ENCODE data around the gene LRMDA. TPM values are rescaled to one million over a fixed set of nuclear protein-coding genes. Genes with fewer than 3 reads are reported as not detected.

The LRMDA gene
- polyA plus RNA-seq, 1 donor (not counting 4 experiments of a cell fraction or from before 2014, with no cell fraction given), result not detected

DNA sequence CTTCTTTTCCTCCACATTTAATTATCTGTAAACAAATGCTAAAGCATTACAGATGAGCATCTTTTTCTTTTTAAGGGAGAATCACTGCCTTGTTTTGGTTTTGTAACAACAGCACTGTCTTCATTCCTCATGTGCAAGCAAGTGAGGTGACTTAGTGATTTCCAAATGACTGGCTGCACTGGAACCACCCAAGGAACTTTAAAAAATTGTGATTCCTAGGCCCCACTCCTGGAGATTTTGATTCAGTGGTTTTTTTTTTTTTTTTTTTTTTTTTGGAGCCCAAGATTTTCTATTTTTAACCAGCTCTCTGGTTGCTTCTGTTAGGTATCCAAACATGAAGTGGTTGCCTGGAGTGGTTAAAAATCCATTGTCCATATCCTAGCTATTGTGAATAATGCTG lies 176.2 kb downstream of the LRMDA start:
- Histone ChIP-seq H3K36me3 (ENCODE audit: control insufficient read depth in 2 of 2, extremely low read depth in 1 of 2, insufficient read depth in 2 of 2, low read length in 2 of 2) (no peaks in the 10 kb centered on the region), H3K9me1 (ENCODE audit: control insufficient read depth, extremely low read depth, insufficient read depth, low read length) (no peaks in the 10 kb centered on the region), H3K27ac (ENCODE audit: control insufficient read depth, insufficient read depth, low read length) (no peak overlapping the region), H3K4me2 (ENCODE audit: control insufficient read depth, extremely low read depth, insufficient read depth, low read depth, low read length) (no peak overlapping the region), H2AFZ (ENCODE audit: control insufficient read depth, low read length) (no peak overlapping the region), H3K27me3 (ENCODE audit: control insufficient read depth, extremely low read depth, insufficient read depth, low read length) (no peaks in the 10 kb centered on the region), H4K20me1 (ENCODE audit: control insufficient read depth, extremely low read depth, insufficient read depth, low read length) (no peaks in the 10 kb centered on the region), H3K4me3 (ENCODE audit: control insufficient read depth in 2 of 3, extremely low read depth in 1 of 3, insufficient read depth in 2 of 3, low read depth in 1 of 3, low read length in 3 of 3) (no peak overlapping the region), H3K9ac (ENCODE audit: control insufficient read depth, extremely low read depth, insufficient read depth, low read length) (no peak overlapping the region), H3K9me3 (ENCODE audit: control insufficient read depth, low read depth, low read length) (no peaks in the 10 kb centered on the region), H3K4me1 (ENCODE audit: control insufficient read depth, extremely low read depth, insufficient read depth, low read length) (no peaks in the 10 kb centered on the region), H3K79me2 (ENCODE audit: control insufficient read depth, insufficient read depth, low read length) (no peaks in the 10 kb centered on the region)
- TF ChIP-seq, protein P1, sequence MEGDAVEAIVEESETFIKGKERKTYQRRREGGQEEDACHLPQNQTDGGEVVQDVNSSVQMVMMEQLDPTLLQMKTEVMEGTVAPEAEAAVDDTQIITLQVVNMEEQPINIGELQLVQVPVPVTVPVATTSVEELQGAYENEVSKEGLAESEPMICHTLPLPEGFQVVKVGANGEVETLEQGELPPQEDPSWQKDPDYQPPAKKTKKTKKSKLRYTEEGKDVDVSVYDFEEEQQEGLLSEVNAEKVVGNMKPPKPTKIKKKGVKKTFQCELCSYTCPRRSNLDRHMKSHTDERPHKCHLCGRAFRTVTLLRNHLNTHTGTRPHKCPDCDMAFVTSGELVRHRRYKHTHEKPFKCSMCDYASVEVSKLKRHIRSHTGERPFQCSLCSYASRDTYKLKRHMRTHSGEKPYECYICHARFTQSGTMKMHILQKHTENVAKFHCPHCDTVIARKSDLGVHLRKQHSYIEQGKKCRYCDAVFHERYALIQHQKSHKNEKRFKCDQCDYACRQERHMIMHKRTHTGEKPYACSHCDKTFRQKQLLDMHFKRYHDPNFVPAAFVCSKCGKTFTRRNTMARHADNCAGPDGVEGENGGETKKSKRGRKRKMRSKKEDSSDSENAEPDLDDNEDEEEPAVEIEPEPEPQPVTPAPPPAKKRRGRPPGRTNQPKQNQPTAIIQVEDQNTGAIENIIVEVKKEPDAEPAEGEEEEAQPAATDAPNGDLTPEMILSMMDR (optimal IDR thresholded peaks at IDR 0.05 in 1 of 3, IDR thresholded peaks at IDR 0.05 in 1 of 3, conservative IDR thresholded peaks at IDR 0.05 in 1 of 3; ENCODE audit: extremely low read depth in 1 of 3, insufficient read depth in 2 of 3, low read length in 3 of 3), result no peak
- no peak for TF ChIP-seq EZH2 (IDR thresholded peaks at IDR 0.05; ENCODE audit: low read length)
- no peak for DNase-seq (ENCODE audit: low read depth, low spot score)
- dilution Hi-C loops (cut with MboI; ENCODE audit: extremely low pct_ligation_motif_present, low sequenced_read_pairs), result no loop called here
- FAIRE-seq, result no peak

DNA sequence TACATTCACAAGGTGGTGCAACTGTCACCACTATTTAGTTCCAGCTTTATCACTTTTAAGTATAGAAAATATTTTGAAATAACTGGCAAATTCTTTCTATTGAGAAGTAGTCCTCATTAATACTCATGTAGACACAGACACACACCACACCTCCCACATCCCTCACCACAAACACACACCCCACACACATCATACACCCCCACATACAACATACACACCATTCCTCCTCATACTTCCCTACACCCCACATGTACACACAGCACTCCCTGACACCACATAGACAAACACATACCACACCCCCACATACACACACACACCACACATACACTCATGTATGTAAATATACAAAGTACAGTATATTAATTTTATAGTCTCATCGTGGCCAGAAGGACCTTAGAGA lies 178.8 kb downstream of the LRMDA start:
- Histone ChIP-seq H3K9me1 (ENCODE audit: control insufficient read depth, extremely low read depth, insufficient read depth, low read length) (no peaks in the 10 kb centered on the region), H3K9me3 (ENCODE audit: control insufficient read depth, low read depth, low read length) (no peaks in the 10 kb centered on the region), H3K4me1 (ENCODE audit: control insufficient read depth, extremely low read depth, insufficient read depth, low read length) (no peaks in the 10 kb centered on the region), H3K4me3 (ENCODE audit: control insufficient read depth in 2 of 3, extremely low read depth in 1 of 3, insufficient read depth in 2 of 3, low read depth in 1 of 3, low read length in 3 of 3) (no peak overlapping the region), H2AFZ (ENCODE audit: control insufficient read depth, low read length) (no peak overlapping the region), H3K9ac (ENCODE audit: control insufficient read depth, extremely low read depth, insufficient read depth, low read length) (no peak overlapping the region), H3K27me3 (ENCODE audit: control insufficient read depth, extremely low read depth, insufficient read depth, low read length) (peaks cover 4% of the 10 kb centered on the region), H3K4me2 (ENCODE audit: control insufficient read depth, extremely low read depth, insufficient read depth, low read depth, low read length) (no peak overlapping the region), H3K27ac (ENCODE audit: control insufficient read depth, insufficient read depth, low read length) (no peak overlapping the region), H3K36me3 (ENCODE audit: control insufficient read depth in 2 of 2, extremely low read depth in 1 of 2, insufficient read depth in 2 of 2, low read length in 2 of 2) (no peaks in the 10 kb centered on the region), H3K79me2 (ENCODE audit: control insufficient read depth, insufficient read depth, low read length) (no peaks in the 10 kb centered on the region), H4K20me1 (ENCODE audit: control insufficient read depth, extremely low read depth, insufficient read depth, low read length) (no peaks in the 10 kb centered on the region)
- TF ChIP-seq, protein P1 (optimal IDR thresholded peaks at IDR 0.05 in 1 of 3, IDR thresholded peaks at IDR 0.05 in 1 of 3, conservative IDR thresholded peaks at IDR 0.05 in 1 of 3; ENCODE audit: extremely low read depth in 1 of 3, insufficient read depth in 2 of 3, low read length in 3 of 3), result no peak
- no peak for TF ChIP-seq EZH2 (IDR thresholded peaks at IDR 0.05; ENCODE audit: low read length)
- FAIRE-seq (no peak), DNase-seq (ENCODE audit: low read depth, low spot score) (no peak)
- dilution Hi-C loops (cut with MboI; ENCODE audit: extremely low pct_ligation_motif_present, low sequenced_read_pairs), result no loop called here

All from keratinocyte (primary cell).